Ovary (tissue), 9 donors: Measurements from ENCODE around the gene DTNA. TPM values are rescaled to one million over a fixed set of nuclear protein-coding genes. Genes with fewer than 3 reads are reported as not detected.

Experiments used
- DNase-seq, 5 donors: peaks; one replicate each; pipeline ENCODE4 v3.0.0-alpha.2; 2019 to 2020
- H3K27ac ChIP-seq, 2 donors: fragments of 200-600 bp; one replicate each; pipeline versions ENCODE4 v1.5.1 to v1.8.0; 2019 to 2022
- H3K27me3 ChIP-seq: fragments of 200-600 bp; one replicate; pipeline ENCODE4 v1.8.0; 2022
- H3K36me3 ChIP-seq: fragments of 200-600 bp; sonication (generic); one replicate; pipeline ENCODE4 v1.5.1; 2019
- H3K4me1 ChIP-seq: one replicate; pipeline ENCODE4 v1.8.1; 2013; ENCODE audit warnings: mild to moderate bottlenecking, moderate library complexity; ENCODE audit not compliant: insufficient read depth
- H3K4me3 ChIP-seq: fragments of 200-600 bp; sonication (generic); one replicate; pipeline ENCODE4 v1.5.1; 2017
- H3K9me3 ChIP-seq, 2 donors: fragments of 200-600 bp in 1 of 2; sonication (generic) in 1 of 2; one replicate each; pipeline versions ENCODE4 v1.5.1 to v1.8.1; 2013 to 2019; ENCODE audit warnings: mild to moderate bottlenecking in 1 of 2, moderate library complexity in 1 of 2
- EP300 ChIP-seq: sonication (generic); formaldehyde crosslinking; IDR thresholded peaks from one replicate; pipeline ENCODE4 v1.6.1; 2017; ENCODE audit warnings: antibody characterized with exemption
- POLR2A ChIP-seq: fragments of 450-650 bp; IDR thresholded peaks from one replicate; pipeline ENCODE4 v1.6.1; 2017; ENCODE audit warnings: antibody characterized with exemption, mild to moderate bottlenecking, moderate library complexity
- WGBS, 3 donors: extraction: QIAGEN DNeasy Blood & Tissue Kit in 1 of 3; methylation state at CpG; one replicate each; pipeline versions ENCODE4 v1.1.5 to v1.1.7; 2013 to 2017; 5-methylcytosine and 5-hydroxymethylcytosine counted together
- intact Hi-C, 4 donors: fragments of 100-400 bp; cut with DNase I; formaldehyde crosslinking; loops; one replicate each; pipeline versions ENCODE4 v1.11.0 to v1.15.1; 2022 to 2023
- polyA plus RNA-seq, 2 donors: library from polyadenylated mRNA; stranded (reverse); fragments of 200-250 nt in 1 of 2; fragments of 350-450 nt in 1 of 2; fragmentation: Illumina TruSeq in 1 of 2; extraction: RNeasy Lipid Tissue Mini Kit (QIAGEN cat#74804) in 1 of 2; gene quantifications; one replicate each; pipeline ENCODE4 v1.2.3, GENCODE V29; 2013 to 2014
- total RNA-seq, 7 donors: library from RNA; depleted of rRNA in 2 of 7; stranded (reverse); fragments of >200 nt in 2 of 7; fragmentation: NEBNext Ultra II Directional in 3 of 7; extraction: Animal tissue kit (Norgen Biotek cat#: 25700) in 3 of 7; gene quantifications; one replicate each; pipeline versions ENCODE4 v1.1.0 to v1.2.4, GENCODE V29; 2016 to 2023
- TF ChIP-seq, protein P1 (sequence below), 3 donors: fragments of 450-650 bp in 2 of 3; fragments of 200-600 bp in 1 of 3; IDR thresholded peaks; one replicate each; pipeline versions ENCODE4 v1.5.1 to v1.8.0; 2016 to 2022; ENCODE audit warnings: antibody characterized with exemption in 3 of 3, mild to moderate bottlenecking in 1 of 3
- donor health status: DM: no; HTN: no; CAD: no; lungs with moderate emphysema.
- donor health status: DM: no; HTN: no; CAD: no.
- donor health status: Bipolar disorder and iron deficiency.
- donor health status: DM: yes; HTN: yes; CAD: no.
- donor health status: DM: no; HTN: no; CAD: no.
- donor health status: DM: yes; HTN: yes; CAD: no.

The DTNA gene
- total and polyA plus RNA-seq, 9 donors = 4.3 to 34.2 (median 18.4) TPM

DNA sequence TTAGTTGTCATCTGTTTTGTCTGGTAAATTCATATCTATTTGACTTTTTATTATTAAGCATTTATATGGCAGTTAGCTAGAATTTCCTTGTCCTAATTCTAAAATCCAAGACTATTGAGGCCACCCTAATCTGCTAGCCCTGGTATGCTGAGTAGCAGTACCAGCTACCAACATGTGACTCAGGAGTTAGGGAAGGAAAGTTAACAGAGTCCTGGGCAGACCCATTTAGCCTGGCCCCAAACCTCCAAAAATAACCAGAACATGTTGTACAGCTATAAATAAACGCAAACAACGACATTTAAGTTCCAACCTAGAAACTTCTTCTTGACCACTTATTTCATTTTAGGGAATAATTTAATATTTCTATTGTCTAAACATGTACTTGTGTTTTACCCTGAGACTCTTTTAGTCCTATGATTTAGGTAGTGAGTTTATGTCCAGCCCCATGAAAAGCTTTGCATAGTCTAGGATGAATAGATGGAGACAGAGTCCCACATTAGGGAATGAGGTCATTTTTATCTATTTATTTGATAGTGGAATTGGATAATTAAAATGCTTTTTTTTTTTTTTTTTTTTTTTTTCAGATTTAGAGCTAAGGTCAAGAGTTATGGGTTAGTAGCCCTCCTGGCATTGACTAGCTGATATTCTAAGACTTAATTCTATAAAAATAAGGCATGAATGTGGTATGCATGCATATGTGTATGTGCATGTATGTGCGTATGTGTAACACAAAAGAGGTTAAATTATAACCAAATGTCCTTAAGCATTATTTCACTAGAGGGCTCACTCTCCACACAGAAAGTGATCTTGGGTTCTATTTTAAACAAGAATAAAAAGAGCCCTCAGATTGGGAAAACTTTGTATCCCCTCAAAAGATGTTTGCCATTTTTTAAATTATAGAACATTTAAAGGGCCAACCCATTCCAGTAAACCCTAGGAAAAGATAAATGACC lies 171.1 kb downstream of the DTNA start:
- H3K27ac ChIP-seq = no peak overlapping the region
- no peaks in the 10 kb centered on the region for H3K9me3 ChIP-seq
- TF ChIP-seq, protein P1, sequence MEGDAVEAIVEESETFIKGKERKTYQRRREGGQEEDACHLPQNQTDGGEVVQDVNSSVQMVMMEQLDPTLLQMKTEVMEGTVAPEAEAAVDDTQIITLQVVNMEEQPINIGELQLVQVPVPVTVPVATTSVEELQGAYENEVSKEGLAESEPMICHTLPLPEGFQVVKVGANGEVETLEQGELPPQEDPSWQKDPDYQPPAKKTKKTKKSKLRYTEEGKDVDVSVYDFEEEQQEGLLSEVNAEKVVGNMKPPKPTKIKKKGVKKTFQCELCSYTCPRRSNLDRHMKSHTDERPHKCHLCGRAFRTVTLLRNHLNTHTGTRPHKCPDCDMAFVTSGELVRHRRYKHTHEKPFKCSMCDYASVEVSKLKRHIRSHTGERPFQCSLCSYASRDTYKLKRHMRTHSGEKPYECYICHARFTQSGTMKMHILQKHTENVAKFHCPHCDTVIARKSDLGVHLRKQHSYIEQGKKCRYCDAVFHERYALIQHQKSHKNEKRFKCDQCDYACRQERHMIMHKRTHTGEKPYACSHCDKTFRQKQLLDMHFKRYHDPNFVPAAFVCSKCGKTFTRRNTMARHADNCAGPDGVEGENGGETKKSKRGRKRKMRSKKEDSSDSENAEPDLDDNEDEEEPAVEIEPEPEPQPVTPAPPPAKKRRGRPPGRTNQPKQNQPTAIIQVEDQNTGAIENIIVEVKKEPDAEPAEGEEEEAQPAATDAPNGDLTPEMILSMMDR (IDR thresholded peaks at IDR 0.05) = no peak
- TF ChIP-seq POLR2A (no peak), EP300 (no peak)
- WGBS, 3 donors = 71 to 84% (median 73%) methylated on average over 3 of the region's 3 CpGs
- no peaks in the 10 kb centered on the region for H3K36me3 ChIP-seq
- intact Hi-C loops = loop anchor here in 1 of 4 donors (10.0 kb wide), 1 partner anchor 94 kb away; no protein-coding TSS in a partner anchor
- no peaks in the 10 kb centered on the region for H3K27me3 ChIP-seq
- DNase-seq = no peak
- peaks cover 2% of the 10 kb centered on the region for H3K4me1 ChIP-seq
- no peak overlapping the region for H3K4me3 ChIP-seq

DNA sequence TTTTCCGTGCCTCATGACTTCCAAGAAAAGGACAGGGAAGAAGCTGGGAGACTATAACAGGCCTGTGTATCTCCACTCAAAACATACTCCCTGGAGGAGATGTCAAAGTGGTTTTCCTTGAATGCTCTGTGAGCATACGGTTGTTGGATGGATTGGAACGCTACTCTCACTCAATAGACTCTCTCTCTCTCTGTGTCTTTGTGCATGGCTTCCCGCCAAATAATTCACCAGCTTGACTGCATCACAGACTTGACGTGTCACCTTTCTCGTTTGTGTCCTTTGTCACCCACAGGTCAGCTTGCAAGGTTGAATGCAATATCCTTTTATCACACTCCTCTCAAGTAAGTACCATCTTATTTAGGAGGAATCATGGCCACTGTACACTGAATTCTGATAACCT lies 174.3 kb downstream of the DTNA start:
- Histone ChIP-seq H3K27ac (no peak overlapping the region), H3K9me3 (no peaks in the 10 kb centered on the region), H3K4me3 (no peak overlapping the region), H3K4me1 (peaks cover 2% of the 10 kb centered on the region), H3K27me3 (no peaks in the 10 kb centered on the region), H3K36me3 (no peaks in the 10 kb centered on the region)
- TF ChIP-seq, protein P1 (IDR thresholded peaks at IDR 0.05) = no peak
- TF ChIP-seq POLR2A (no peak), EP300 (no peak)
- intact Hi-C loops = loop anchor here in 1 of 4 donors (10.0 kb wide), 1 partner anchor 90 kb away; no protein-coding TSS in a partner anchor
- 82 to 92% (median 89%) methylated on average over 6 of the region's 6 CpGs for WGBS, 3 donors
- no peak for DNase-seq

DNA sequence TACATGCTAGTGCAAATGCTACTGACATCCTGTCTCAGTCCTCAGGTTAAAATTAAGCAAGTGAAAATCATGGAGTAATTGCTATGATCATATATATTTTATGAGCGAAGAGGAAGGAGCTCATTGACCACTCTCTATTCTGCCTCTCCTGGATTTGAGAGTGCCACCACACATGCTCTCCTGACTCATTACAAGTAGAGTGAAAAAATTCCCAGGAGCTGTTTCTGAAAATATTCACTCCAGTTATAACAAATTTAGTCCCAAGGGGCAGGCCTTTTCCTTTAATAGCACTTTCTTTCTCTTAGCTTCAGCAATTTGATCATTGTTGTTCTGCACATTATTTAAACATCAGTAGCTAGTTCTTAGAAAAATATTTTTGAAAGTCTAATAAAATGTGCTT lies 176.1 kb downstream of the DTNA start:
- intact Hi-C loops = loop anchor here in 1 of 4 donors (10.0 kb wide), 1 partner anchor 89 kb away; no protein-coding TSS in a partner anchor
- no peaks in the 10 kb centered on the region for H3K36me3 ChIP-seq

DNA sequence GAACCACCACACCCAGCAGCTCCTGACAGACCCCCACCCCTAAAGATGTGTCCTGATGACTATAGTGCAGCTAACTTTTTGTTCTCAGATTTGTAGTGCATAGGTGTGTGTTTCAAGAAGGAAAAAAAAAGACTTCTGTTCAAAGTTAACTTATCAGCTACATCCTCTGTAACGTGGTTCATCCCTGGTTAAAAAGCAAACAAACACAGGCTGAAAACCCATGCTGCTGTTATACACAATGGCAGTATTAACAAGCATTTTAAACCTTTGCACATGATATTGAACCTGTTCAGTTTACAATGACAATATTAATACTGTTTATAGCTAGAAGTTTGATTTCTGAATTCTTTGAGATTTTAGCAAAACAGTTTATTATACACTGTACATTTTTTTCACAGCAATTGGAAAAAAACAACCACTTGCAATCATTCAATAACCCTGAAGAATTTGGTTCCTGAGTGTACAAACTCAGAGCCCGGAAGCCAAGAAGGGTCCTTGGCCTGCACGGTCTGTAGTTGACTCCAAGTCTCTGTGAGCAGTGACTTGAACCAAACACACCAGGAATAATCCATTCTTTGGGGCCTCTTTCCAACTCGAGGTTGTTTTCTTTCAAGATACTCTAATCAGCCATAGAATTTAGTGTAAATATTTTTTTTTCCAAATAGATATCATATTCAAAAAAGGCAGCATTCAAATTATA lies 177.9 kb downstream of the DTNA start:
- WGBS, 3 donors = 65 to 70% (median 69%) methylated on average over 4 of the region's 4 CpGs
- H3K36me3 ChIP-seq = no peaks in the 10 kb centered on the region
- no peaks in the 10 kb centered on the region for H3K9me3 ChIP-seq

More for the DNA sequence above, 176.1 kb downstream of the DTNA start:
- Histone ChIP-seq H3K4me1 (peaks cover 2% of the 10 kb centered on the region), H3K4me3 (no peak overlapping the region), H3K9me3 (no peaks in the 10 kb centered on the region), H3K27me3 (no peaks in the 10 kb centered on the region), H3K27ac (no peak overlapping the region)
- TF ChIP-seq POLR2A (no peak), EP300 (no peak)
- TF ChIP-seq, protein P1 (IDR thresholded peaks at IDR 0.05) = no peak
- 68 to 88% (median 78%) methylated on average over 1 of the region's 1 CpG for WGBS, 3 donors
- DNase-seq = no peak

More for the DNA sequence above, 177.9 kb downstream of the DTNA start:
- TF ChIP-seq EP300 (no peak), POLR2A (no peak)
- TF ChIP-seq, protein P1 (IDR thresholded peaks at IDR 0.05) = no peak
- Histone ChIP-seq H3K4me1 (peaks cover 2% of the 10 kb centered on the region), H3K4me3 (no peak overlapping the region), H3K27me3 (no peaks in the 10 kb centered on the region), H3K27ac (no peak overlapping the region)
- intact Hi-C loops = loop anchor here in 1 of 4 donors (10.0 kb wide), 1 partner anchor 87 kb away; no protein-coding TSS in a partner anchor
- DNase-seq = no peak
